GM10266 (cell line): ENCODE results near the gene TMEM181.

Experiments
- DNase-seq: peaks from one replicate; pipeline ENCODE4 v3.0.0; 2012; ENCODE audit errors: extremely low spot score
- TF ChIP-seq, protein P1 (sequence below): IDR thresholded peaks from 2 replicates; pipeline ENCODE4 v1.5.1; 2012; ENCODE audit warnings: mild to moderate bottlenecking, low read depth; ENCODE audit not compliant: control insufficient read depth, insufficient read depth; ENCODE audit errors: missing control alignments

TMEM181 gene

DNA sequence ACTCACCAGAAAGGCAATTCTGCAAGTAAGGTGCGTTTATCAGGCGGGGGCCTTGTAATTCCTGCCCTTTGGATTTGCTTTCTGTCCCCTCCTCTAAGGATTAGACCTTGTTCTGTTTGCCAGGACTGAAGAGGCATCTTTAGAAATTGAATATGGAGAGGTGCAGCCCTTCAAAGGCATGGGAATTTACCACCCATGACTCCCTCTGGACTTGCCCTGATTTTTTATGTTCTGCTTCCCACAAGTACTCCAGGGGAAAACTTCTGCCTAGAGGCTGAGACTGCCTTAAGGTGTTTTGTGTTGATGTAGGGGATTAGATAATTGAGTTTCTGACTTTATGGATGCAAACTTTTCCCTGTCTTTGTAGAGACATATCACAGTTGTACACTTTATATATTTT, 120.1 kb downstream of the TMEM181 start:
- no peak for DNase-seq
- TF ChIP-seq, protein P1, sequence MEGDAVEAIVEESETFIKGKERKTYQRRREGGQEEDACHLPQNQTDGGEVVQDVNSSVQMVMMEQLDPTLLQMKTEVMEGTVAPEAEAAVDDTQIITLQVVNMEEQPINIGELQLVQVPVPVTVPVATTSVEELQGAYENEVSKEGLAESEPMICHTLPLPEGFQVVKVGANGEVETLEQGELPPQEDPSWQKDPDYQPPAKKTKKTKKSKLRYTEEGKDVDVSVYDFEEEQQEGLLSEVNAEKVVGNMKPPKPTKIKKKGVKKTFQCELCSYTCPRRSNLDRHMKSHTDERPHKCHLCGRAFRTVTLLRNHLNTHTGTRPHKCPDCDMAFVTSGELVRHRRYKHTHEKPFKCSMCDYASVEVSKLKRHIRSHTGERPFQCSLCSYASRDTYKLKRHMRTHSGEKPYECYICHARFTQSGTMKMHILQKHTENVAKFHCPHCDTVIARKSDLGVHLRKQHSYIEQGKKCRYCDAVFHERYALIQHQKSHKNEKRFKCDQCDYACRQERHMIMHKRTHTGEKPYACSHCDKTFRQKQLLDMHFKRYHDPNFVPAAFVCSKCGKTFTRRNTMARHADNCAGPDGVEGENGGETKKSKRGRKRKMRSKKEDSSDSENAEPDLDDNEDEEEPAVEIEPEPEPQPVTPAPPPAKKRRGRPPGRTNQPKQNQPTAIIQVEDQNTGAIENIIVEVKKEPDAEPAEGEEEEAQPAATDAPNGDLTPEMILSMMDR = no peak

DNA sequence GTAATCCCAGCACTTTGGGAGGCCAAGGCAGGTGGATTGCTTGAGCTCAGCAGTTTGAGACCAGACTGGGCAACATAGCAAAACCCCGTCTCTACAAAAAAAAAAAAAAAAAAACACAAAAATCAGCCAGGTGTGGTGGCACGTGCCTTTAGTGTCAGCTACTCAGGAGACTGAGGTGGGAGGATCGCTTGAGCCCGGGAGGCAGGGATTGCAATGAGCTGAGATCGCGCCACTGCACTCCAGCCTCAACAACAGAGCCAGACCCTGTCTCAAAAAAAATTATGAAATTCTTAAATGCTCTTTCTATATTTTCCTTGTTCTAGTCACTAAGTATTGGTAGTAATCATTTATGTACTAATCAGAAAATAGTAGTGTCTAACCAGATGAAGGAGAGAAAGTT, 120.6 kb downstream of the TMEM181 start:
- TF ChIP-seq, protein P1 = no peak
- no peak for DNase-seq

DNA sequence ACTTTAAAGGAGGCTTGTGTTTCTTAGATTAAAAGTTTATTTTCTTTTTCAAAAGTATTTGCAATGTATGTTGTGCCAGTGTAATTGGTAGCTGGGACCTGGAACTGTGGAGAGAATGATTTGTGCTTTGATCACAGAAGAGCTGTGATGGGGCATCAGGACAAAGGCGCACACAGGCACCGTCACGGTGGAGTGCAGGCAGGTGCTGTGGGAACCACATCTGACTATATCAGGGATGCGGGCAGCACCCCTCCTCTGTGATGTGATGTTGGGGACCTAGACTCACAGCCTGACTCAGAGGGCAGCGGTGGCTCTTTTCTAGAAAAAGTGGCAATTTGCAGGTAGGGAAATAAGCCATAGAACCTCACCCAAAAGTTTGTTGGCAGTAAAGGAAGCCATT, 124.4 kb downstream of the TMEM181 start:
- no peak for DNase-seq

DNA sequence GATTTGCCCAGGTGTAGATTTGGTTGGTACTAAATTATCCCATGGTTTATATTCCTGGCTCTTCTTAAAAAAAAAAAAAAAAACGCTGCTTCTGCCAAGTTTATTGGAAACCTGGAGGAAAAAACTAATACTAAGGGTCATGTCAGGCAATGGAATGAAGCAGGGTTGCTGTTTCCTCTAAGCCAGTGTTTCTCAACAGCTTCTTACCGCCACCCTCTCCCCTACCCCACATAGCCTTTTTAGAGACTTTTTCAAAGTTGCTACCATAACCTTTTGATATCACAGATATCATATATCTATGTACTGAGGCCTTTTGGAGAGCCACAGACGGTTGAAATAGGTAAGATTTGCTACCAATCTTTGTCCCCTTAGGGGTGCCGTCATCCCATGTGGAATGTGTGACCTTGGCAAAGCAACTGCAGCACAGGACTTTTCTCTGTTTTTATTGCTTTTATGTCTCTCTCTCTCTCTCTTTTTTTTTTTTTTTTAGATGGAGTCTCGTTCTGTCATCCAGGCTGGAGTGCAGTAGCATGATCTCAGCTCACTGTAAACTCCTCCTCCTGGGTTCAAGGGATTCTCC, 124.9 kb downstream of the TMEM181 start:
- DNase-seq = no peak
- TF ChIP-seq, protein P1 = no peak

More for the DNA sequence above, 124.4 kb downstream of the TMEM181 start:
- TF ChIP-seq, protein P1 = no peak
